GM19372 (cell line): Measurements from ENCODE around the gene INSIG1.

ENCODE experiments used
- ATAC-seq: cut with Tn5 transposase; IDR thresholded peaks from one replicate; pipeline ENCODE4 v1.9.1; 2021; ENCODE audit warnings: mild to moderate bottlenecking, low read depth, moderate library complexity; ENCODE audit not compliant: unreplicated experiment

Gene INSIG1

GRCh38 chr7:155297517-155298287, at the start of gene INSIG1:
TSS of gene INSIG1 (plus strand) at chr7:155297878. CDS start at chr7:155298286, 408 bp downstream.
- ATAC-seq = peak; percentile 56

DNA sequence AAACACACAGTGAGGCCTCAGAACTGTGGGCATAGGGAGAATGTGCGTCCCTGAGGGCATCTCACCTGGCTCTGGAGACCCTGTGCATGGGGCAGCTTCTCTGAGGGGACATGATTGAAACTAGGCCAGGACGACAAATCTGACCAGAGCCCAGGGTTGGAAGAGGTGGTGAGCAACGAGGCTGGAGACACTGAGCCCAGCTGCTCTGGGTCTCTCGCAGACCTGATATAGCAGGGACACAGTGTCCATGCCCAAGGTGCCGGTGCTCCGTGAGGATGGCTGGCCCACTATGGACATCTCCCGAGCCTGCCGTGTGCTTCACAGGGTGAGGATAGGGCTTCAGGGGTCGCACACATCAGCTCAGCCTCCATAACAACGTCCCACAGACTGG, 49.3 kb upstream of the INSIG1 start:
- no peak for ATAC-seq

DNA sequence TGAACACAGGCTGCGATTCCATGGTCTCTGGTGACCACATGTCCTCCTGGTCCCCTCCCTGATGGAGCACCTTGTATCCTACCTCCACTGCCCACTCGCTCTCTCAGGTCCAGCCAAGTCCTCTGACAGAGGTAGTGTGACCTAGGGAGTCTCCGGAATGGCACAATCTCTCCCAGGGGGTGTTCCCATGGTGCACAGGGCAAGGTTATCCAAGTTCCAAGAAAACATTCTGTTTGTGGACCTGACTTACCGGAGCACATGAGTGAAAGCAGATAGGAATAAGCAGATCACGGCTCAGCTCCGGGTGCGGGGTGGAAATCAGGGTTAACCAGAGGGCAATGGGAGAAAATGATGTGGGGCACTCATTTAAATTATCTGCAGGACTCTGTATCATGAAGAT, 45.8 kb upstream of the INSIG1 start:
- ATAC-seq = no peak

GRCh38 chr7:155252444-155252887, 45.2 kb upstream of the INSIG1 start:
- ATAC-seq = no peak

DNA sequence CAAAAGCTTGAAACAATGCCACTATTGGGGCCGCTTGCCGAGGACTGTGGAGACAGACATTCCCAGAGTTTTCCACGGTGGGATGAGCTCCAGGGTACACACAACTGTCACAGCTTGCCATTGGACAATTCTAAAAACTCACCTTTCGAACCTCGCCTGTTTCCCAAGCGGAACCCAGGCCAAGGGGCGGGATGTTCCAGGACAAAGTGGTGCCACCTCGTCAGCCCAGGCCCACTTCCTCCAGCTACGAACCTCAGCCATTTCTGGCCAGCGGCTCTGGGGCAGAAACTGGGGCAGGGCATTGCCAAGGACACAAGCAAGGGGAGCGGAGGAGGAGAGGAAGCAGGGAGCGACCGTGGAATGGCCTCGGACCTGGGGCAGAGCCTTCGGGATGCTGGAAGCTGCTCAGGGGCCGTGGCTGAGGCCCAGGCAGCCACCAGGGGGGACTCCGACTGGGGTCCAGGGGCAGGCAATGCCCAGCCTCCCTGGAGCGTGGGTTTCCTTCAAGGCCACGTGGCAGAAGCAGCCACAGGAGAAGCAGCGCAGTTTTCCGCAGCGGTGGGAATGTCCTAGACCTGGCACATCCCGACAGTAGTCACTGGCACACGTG, 44.7 kb upstream of the INSIG1 start:
- ATAC-seq = no peak

DNA sequence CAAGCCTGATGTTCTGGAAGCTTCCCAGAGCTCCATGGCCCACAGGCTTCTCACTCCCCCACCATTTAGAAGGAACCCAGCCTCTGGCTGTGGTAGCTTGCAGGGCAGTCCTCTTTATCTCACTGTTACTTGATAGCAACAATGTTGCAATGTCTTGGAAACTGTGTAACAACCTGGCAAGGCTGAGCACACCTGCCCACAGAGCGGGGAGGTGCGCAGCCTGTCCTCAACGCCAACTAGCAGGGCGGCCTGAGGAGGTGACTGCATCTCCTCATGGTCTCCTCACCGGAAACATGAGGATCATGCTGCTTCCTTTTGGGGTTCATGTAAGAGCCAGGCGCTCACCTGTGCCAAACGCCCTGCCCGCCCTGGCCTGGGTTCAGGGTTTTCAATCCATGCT, 43.7 kb upstream of the INSIG1 start:
- ATAC-seq = no peak

DNA sequence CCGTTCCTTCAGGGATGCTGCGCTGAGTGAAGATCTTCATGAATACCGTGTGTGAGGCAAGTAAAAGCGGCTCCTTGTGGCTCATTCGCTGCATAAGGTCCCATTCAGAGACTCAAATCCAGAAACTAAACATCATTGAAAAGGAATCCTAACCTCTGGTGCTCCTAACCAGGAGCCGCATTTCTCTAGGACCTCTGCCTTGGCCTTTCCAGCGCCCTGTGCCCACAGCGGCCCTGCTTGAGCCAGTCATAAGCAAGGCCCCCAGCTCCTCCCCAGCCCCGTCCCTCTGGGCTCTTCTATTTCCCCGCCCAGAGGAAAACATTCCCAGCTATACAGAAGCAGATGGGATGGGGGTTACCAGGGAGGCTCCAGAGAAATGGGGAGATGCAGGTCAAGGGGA, 42.6 kb upstream of the INSIG1 start:
- no peak for ATAC-seq

DNA sequence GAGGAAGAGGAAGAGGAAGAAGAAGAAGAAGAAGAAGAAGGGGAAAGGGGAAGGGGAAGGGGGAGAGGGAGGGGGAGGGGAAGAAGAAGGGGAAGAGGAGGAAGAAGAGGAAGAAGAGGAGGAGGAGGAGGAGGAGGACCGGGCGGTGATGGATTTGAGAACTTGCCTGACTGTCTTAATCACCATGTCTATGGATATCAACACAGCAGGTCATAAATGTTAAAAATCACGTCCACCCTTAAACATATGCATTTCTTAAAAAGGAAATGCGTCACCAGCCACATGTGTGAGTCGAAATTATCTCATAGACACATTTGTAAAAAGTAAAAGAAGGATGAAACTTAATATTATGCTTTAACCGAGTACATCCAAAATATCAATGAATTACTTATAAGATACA, 42.1 kb upstream of the INSIG1 start:
- ATAC-seq = no peak

GRCh38 chr7:155256081-155256760, 41.5 kb upstream of the INSIG1 start:
- ATAC-seq = no peak

- no peak for ATAC-seq
These were observed 40.8 kb upstream of the INSIG1 start for GRCh38 chr7:155256761-155257481.

- ATAC-seq = no peak
These were observed 40.0 kb upstream of the INSIG1 start for GRCh38 chr7:155257482-155258225.

DNA sequence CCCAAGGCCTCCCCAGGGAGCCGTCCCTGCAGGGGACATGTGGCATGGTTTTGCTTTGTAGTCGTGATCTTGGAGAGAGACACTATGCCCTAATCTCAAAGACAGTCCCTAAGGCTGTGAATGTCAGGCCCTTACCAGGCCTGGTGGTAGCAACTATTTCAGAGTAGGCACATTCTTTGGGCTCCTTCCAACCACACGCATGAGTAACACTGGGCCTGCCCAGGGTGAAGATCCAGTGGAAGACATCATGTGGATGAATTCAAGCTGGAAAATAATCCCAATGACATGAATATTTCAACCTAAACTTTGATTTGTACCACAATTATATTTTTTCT, 39.5 kb upstream of the INSIG1 start:
- ATAC-seq = no peak

DNA sequence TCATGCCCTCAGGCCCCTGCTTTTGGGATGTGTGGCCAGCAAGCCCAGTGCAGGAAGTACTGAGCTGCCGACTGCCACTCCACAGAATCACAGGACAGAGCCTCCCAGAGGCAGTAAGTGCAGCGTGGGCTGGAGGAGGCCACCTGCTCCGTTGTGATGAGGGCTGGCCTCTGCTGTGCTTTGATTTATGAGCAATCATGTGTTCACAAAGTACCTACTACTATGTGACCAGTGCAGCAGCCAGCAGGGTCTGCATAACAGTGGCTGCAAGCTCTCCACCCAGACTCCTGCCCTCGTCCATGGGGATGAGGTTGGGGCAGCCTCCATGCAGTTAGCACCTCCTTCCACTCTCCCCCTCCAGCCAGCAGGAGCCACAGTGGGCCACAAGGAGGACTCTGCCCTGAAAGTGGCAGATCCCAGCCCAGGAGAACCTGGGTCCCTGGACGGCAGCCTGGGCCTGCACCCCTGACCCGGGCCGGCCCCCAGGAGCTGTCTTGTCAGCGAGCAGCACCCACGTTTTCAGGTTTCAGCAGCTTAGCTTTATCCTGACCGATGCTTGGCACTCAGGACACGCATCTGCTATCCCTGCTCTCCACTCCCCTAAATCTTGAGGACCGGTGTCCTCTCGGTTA, 37.7 kb upstream of the INSIG1 start:
- ATAC-seq = no peak

- no peak for ATAC-seq
These were observed 37.2 kb upstream of the INSIG1 start for GRCh38 chr7:155260498-155260872.

DNA sequence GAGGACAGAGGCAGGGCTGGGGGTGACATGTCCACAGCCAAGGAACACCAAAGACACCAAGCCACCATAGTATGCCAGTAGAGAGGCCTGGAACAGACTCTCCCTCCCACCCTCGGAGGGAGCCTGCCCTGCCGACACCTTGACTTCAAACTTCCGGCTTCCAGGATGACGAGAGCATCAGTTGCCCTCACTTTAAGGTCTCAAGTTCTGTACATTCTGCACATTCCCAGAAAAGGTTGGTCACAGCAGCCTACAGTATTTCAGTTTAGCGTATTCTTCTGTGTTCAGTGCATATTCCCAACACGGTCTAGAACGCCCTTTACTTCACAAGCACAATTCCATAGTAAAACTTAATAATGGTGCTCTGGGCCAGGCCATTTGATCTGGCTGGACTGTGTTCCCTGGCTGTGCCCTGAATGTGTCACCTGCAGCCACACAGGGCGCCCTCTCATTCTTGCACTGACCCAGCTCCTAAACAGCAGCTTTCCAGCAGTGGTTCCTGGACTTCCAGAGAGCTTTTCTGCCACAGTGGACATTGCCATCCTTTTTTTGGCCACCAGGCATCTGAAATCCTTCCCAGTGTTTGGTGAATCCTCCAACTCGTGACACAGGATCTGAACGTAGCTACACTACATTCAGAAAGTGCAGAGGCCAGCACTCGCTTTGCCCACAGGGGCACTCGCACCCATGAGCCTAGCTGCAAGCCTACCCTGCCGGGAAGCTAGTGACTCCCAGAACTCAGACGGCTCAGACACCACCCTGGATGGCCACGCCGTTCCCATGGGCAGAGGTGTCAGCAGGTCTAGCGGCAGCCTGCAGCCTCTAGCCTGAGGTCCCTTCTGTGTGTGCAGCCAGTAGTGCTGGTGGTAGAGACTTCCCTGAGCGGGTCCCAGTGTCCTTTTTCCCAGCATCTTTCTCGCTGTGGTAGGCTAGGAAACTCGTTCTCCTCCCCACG, 36.4 kb upstream of the INSIG1 start:
- no peak for ATAC-seq

GRCh38 chr7:155262031-155262430, 35.6 kb upstream of the INSIG1 start:
- ATAC-seq = no peak

GRCh38 chr7:155263051-155263450, 34.6 kb upstream of the INSIG1 start:
- no peak for ATAC-seq

DNA sequence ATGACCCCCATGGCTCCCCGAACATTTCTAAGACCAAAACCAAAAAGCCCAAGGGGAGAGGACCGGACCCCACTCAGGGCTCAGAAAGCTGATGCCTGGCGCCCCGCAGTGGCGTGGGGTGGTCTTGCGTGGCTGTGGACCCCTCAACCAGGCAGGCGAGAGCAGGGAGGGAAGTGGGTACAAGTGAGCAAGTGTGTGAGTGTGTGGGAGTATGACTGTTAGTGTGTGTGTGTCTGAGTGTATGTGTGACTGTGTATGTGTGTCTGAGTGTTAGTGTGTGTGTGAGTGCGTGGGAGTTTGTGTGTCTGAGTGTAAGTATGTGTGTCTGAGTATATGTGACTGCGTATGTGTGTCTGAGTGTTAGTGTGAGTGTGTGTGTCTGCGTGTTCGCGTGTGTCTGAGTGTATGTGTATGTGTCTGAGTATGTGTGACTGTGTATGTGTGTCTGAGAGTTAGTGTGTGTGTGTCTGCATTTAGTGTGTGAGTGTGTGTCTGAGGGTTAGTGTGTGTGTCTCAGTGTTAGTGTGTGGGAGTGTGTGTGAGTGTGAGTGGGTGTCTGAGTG, 34.0 kb upstream of the INSIG1 start:
- ATAC-seq = no peak

- no peak for ATAC-seq
These were observed 32.5 kb upstream of the INSIG1 start for GRCh38 chr7:155265144-155265543.
